Frontal cortex (tissue), 4 donors: ENCODE results near the gene CCDC88C. TPM values are rescaled to one million over a fixed set of nuclear protein-coding genes. Genes with fewer than 3 reads are reported as not detected.

ENCODE experiments used
- DNase-seq, 2 donors: peaks; one replicate each; pipeline ENCODE4 v3.0.0; 2012; ENCODE audit warnings: low spot score in 2 of 2
- FAIRE-seq: peaks from 2 replicates; lab custom pipeline; 2012; peaks lifted over from hg19 to GRCh38; lab: Jason Lieb, UNC
- total RNA-seq: library from RNA; depleted of rRNA; stranded (reverse); fragments of >200 nt; gene quantifications from one replicate; pipeline ENCODE4 v1.2.3, GENCODE V29; 2014
- donor health status: control.
- donor health status: control.
- donor health status: control.

The CCDC88C gene
- total RNA-seq, 1 donor from 2014 or later = 22.4 TPM

DNA sequence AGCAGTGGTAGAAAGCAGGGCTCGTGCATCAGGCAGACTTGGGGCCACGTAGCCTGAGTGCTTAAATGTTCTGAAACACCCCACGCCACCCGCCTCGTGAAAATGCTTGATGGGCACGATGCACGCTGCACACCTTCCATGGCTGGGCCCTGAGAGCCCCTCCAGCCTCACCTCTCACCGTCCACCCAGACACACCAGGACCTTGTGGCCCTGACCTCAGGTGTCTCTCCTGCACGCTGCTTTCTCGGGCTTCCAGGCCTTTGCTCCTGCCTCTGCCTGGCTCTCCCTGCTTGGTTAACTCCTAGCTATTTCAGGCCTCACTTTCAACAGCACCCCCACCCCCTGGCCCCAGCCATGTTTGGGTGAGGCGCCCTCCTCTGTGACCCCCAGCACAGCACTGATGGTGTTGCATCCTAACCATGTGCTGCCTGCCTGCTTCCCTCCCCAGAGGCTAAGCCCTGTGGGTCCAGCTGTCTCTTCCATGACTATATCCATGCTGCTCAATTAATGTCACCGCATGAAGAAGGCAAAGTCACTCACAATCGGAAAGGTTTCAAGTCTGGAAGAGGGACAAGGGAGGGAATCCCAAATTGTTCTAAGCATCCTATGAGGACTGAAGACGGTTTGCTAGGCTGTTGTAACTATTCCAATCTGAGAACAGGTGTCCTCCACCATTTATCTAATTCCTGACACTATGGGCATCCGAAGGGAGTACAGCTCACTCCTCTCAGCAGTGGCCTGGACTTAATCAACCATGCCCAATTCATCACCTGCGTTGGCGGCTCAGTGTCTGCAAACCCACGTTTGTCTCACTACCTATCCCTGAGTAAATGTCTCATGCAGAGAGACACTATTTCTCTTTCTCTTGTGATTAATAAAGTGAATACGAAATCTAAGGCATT, 82.2 kb downstream of the CCDC88C start:
- DNase-seq (no peak), FAIRE-seq (no peak)

DNA sequence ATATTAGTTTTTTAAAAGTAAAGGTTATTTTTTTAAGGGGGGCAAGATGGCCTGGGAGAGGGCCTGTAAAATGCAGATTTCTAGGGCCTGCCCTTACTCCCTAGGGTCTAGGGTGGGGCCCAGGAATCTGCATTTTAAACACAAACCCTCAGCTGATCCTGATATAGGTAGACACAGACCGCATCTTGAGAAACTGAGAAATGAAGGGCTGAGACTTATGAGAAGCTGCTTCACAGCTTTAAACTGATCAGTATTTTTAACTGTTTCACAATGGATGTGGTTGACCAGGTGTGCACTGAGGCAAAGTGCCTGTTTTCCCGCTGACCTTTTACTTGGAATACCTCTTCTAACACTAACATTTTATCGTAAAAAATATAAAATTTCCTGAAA, 84.0 kb downstream of the CCDC88C start:
- DNase-seq (no peak), FAIRE-seq (no peak)

GRCh38 chr14:91332986-91333649, 84.5 kb downstream of the CCDC88C start:
- no peak for DNase-seq
- no peak for FAIRE-seq

- FAIRE-seq (no peak), DNase-seq (no peak)
Measured at GRCh38 chr14:91332171-91332985, 85.2 kb downstream of the CCDC88C start.

DNA sequence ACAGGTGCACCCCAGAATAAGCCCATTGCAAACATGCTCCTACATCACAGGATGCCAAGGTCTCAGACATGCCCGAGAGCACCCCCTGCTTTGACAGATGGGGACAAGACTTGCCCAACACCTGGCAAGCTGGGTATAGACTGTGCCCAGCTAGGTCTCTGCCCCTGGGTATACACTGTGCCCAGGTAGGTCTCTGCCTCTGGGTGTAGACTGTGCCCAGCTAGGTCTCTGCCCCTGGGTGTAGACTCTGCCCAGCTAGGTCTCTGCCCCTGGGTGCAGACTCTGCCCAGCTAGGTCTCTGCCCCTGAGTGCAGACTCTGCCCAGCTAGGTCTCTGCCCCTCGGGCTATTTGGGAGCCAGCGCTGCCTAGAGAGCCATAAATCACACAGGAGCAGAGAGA, 85.9 kb downstream of the CCDC88C start:
- DNase-seq (no peak), FAIRE-seq (no peak)

- no peak for FAIRE-seq
Measured at GRCh38 chr14:91330856-91331255, 86.8 kb downstream of the CCDC88C start.

DNA sequence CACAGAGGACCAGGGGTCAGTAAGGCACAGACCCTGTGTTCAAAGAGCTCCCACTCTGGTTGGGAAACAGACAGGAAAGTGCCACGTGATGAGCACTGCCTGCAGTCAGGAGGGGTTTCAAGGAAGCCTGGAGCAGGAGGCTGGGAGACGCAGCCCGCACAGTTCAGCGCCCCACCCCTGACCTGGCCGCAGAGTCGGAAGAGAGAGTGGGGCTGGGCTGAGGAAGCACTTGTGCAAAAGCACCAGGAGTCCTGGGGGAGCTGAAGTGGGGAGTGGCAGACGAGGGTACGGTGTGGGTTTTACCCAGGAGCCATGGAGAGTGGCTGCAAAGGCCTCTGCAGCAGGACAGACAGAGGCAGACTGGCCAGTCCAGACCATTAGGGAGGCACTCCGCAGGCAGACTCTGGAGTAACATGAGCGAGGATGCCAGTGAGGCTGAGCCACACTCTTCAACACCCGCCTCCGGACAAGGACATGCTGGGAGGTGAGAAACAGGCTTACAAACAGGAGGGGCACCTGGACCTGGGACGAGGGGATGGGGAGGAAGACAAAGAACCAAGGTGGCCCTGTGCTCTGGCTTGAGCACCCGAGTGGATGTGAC, 87.4 kb downstream of the CCDC88C start:
- DNase-seq (no peak), FAIRE-seq (no peak)

More at GRCh38 chr14:91330856-91331255, 86.8 kb downstream of the CCDC88C start:
- no peak for DNase-seq

- FAIRE-seq (no peak), DNase-seq (no peak)
Measured at GRCh38 chr14:91329486-91330014, 88.1 kb downstream of the CCDC88C start.

GRCh38 chr14:91328313-91329050, 89.1 kb downstream of the CCDC88C start:
- no peak for DNase-seq
- FAIRE-seq = no peak

DNA sequence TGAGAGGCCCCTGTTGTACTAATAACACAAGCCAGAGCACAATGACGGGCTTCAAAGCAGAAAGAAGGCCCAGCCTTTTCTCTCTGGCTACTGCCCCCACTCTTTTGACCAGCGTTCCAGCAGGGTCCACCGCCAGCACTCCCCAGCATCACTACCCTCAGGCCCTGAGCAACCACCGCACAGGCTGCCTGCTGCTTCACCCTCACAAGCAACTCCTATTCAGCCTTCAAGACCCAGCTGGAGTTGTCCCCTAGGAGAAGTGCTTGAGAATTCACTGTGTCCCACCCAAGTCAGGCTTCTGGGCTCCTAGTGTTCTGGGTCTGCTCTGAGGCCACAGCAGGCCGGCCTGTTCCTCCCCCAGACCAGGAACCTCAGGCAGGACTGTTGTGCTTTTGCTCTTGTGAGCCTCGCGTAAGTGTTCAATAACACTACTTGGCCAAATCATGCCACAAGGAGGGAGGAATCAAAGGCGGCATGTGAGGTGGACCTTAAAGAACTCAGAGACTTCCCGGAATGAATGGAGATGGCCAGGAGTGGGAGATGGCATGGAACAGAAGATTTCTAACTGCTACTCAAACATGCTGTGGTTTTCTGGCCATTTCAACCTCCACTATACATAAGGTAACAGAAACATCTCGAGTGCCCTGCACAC, 89.8 kb downstream of the CCDC88C start:
- no peak for FAIRE-seq
- DNase-seq = no peak

DNA sequence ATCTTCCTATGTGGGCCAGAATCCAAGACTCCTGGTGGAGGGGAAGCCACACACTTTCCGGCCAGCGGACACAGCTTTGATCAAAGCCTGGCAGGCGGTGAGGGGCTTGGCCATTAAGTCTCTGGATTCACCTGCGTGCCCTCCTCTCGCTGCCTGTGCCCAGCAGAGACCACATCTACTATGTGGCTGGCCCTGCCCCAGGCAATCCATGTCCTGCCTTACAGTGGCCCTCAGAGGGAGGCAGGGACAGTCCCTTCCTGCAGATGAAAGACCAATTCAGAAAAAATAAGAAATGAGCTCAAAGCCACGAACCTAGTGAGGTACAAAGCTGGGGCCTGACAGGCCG, 90.4 kb downstream of the CCDC88C start:
- no peak for DNase-seq
- FAIRE-seq = no peak

DNA sequence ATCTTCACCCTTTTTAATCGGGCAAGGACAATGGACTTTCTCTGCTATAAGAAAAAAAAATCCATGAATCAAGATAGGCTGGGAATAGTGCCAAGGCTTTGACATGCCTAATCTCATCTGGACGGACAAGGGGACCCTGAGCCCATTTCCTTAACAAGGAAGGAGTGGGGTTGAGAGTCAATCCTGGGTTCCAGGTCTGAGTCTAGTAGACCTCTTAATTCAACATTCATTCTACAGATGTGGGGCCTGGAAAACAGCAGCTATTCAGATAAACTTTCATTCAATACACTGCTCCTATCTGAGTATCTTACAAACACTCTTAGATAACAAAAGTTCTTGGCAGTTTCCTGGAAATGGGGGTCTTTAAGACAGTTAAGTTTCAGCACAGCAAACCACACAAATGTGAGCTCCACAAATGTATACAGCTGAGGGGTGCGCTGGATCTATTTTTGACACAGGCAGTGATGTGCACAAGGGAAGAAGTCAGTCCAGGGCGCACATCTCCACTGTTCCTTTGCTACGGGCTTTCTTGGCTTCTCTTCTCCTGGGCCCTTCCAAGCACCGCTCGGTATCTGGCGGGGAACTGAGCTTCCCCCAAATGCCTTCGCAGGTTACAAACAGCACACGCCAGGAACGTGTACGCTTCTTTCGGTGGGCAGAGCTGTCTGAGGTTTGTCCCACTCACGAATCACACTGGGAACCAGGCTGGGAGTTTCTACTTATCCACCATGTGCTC, 90.9 kb downstream of the CCDC88C start:
- no peak for FAIRE-seq
- no peak for DNase-seq

DNA sequence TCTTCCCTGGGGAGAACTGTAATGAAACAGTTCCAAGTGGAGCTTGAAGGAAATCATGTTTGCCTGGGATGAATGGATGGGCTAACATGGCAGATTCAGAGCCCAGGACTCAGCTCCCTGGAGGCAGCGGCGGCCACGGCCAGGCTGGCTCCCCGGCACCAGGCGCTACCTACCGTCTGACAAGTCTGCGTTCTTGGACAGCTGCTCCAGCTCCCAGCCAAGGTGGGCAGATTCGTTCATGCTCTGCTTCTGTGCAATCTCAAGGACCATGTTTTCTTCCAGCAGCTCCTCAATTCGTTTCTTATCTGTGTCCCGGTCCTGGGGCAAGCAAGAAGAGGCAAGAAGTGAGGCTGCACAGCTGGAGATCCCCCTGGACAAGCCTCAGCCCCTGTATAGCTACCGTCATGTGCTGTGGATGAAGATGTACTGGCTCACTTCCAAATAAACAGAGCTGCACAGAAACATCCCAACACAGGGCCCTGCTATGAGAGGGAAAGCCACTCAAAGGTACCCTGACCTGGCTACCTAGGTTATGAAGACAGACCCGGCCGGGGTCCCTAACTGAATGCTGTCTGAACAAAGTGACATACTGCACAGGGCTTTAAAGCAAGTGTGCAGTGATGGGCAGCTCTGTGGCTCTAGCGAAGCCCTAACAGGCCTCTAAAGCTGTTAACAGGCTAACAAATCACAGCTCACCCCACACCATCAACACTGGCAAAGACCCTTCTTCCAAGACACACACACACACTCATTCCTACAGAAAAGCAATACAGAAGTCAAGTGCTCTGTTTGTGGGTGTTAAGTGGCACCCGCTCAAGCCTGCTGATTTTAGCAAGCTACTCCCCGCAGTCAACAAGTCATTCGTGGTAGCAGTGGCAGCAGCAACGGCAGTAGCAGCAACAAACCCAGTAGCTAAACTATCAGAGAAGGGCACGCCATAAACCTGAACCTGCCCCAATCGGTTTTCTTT, 92.7 kb downstream of the CCDC88C start:
- DNase-seq (no peak), FAIRE-seq (no peak)

- FAIRE-seq (no peak), DNase-seq (peak; percentile 57 to 75)
Measured at GRCh38 chr14:91323671-91324605, 93.7 kb downstream of the CCDC88C start.

DNA sequence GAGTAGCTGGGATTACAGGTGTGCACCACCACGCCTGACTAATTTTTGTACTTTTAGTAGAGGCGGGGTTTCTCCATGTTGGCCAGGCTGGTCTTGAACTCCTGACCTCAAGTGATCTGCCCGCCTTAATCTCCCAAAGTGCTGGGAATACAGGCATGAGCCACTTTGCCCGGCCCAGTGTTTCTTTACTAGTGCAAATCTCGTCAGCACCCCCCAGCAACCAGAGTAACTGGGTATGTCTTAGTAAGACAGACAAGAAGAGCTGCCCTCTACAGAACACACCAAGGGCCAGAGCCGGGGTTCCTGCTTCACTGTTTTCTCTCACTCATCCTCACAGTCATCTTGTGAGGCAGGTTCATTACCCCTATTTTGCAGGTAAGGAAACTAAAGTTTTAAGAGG, 94.6 kb downstream of the CCDC88C start:
- FAIRE-seq = no peak
- DNase-seq = no peak

- DNase-seq (no peak), FAIRE-seq (no peak)
Measured at GRCh38 chr14:91322623-91323022, 95.0 kb downstream of the CCDC88C start.
